Stimulated activated CD4-positive, alpha-beta T cell treated with anti-CD3 and anti-CD28 coated beads, Interleukin-12 subunit alpha, Interleukin-12 subunit beta, amount 100 ng/mL, for 4 hours (primary cell): ENCODE measurements around the gene GIGYF1.
"Not testable (repeated sequence)": the region's sequence is repeated elsewhere in the genome, so short reads cannot be mapped to it uniquely, and the experiment has no call there.

Experiments
- DNase-seq: peaks from one replicate; pipeline ENCODE4 v3.0.0-alpha.2; 2020

Gene GIGYF1, protein sequence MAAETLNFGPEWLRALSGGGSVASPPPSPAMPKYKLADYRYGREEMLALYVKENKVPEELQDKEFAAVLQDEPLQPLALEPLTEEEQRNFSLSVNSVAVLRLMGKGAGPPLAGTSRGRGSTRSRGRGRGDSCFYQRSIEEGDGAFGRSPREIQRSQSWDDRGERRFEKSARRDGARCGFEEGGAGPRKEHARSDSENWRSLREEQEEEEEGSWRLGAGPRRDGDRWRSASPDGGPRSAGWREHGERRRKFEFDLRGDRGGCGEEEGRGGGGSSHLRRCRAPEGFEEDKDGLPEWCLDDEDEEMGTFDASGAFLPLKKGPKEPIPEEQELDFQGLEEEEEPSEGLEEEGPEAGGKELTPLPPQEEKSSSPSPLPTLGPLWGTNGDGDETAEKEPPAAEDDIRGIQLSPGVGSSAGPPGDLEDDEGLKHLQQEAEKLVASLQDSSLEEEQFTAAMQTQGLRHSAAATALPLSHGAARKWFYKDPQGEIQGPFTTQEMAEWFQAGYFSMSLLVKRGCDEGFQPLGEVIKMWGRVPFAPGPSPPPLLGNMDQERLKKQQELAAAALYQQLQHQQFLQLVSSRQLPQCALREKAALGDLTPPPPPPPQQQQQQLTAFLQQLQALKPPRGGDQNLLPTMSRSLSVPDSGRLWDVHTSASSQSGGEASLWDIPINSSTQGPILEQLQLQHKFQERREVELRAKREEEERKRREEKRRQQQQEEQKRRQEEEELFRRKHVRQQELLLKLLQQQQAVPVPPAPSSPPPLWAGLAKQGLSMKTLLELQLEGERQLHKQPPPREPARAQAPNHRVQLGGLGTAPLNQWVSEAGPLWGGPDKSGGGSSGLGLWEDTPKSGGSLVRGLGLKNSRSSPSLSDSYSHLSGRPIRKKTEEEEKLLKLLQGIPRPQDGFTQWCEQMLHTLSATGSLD (N-terminal part only)

DNA sequence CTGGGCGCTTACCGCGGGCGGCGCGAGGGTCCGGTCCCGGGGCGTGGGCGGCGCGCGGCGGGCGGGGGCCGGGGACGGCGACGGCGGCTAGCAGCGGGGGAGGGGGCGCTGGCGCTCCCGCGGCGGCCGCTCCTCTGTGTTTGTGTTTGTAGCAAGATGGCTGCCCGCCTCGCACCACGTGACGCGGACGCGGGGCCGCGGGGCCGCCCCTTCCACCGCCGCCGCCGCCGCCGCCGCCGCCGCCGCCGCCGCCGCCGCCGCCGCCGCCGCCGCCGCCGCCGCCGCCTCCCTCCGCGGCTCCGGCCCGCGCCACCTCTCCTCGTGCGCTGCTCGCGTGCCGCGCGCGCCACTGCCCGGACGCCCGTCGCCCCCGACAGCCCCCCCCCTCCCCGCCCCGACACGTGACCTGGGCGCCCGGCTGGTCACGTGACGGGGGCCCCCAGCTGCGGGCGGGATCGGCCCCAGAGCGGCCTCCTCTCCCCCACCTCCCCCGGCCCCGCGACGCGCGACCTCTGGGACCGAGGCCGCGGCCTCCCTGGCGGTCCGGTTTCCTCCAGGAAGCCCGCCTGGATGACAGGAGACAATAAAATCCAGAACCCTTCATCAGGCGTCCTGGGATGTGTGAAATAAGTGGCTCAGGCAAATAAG is at the start of gene GIGYF1:
TSS of gene GIGYF1 (minus strand) at position 153 of the 648 bp plus-strand sequence. CDS start 6,012 bp downstream, outside the sequence.
- peak; percentile 67 for DNase-seq

GRCh38 chr7:100739934-100740333 is 45.9 kb upstream of the GIGYF1 start:
- no peak for DNase-seq

GRCh38 chr7:100736671-100737070 is 42.6 kb upstream of the GIGYF1 start:
- no peak for DNase-seq

DNA sequence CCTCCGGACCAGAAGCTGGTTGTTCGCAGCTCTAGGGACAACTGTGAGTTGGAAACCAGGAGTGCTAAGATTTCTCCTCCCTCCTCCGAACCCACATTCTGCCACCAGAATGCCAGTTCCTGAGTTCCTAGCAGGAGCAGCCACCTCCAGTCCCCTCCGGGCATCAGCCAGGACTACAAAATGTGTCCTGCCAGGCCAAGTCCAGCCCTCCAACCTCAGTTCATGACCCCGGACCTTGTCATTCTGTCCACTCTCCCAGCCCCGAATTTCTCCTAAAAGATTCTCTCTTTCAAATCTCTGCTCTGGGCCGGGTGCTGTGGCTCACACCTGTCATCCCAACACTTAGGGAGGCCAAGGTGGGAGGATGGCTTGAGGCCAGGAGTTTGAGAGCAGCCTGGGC is 41.7 kb upstream of the GIGYF1 start:
- DNase-seq = no peak

GRCh38 chr7:100731937-100732636 is 38.0 kb upstream of the GIGYF1 start:
- no peak for DNase-seq

DNA sequence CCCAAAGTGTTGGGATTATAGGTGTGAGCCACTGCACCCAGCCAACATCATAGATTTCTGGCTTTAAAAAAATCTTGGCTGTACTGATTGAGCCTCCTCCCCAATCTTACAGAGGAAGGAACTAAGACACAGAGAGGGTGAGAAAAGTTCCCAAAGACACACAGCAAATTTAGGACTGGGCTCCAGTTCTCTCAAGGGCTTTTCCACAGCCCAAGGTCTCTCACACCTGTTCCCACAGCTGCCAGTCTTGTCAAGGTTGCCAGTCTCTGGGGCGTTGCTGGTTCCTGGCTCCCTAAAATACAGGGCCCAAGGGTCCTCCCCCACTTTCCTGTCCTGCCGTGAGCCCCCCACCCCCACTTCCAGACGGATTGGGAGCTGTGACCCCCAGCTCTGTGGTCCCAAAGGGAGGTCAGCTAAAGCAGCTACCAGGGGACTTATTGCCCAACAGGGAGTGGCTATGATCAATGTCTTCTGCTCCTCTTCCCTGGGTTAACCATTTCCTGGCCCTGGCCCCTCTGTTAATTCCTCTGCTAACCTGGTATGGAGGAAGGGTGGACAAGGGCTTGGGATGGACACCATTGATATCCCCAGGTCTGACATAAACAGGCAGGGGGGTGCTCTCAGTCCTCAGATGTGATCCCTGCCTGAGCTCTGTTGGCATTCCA is 36.2 kb upstream of the GIGYF1 start:
- DNase-seq = no peak

DNA sequence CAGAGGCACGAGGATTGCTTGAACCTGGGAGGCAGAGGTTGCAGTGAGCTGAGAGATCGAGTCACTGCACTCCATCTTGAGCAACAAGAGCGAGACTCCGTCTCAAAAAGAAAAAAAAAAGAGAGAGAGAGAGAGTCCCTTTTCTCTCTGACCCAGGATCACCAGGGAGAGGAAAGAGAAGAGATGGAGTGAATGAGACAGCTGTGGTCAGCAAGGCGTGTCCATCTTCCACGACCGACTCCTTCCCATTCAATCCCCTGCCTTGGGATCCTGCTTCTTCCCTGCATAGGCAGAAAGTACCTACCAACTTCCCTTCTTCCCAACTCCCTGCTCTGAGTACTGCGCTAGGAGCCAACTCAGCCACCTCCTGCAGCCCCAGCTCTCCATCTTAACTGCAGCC is 34.1 kb upstream of the GIGYF1 start:
- no peak for DNase-seq

DNA sequence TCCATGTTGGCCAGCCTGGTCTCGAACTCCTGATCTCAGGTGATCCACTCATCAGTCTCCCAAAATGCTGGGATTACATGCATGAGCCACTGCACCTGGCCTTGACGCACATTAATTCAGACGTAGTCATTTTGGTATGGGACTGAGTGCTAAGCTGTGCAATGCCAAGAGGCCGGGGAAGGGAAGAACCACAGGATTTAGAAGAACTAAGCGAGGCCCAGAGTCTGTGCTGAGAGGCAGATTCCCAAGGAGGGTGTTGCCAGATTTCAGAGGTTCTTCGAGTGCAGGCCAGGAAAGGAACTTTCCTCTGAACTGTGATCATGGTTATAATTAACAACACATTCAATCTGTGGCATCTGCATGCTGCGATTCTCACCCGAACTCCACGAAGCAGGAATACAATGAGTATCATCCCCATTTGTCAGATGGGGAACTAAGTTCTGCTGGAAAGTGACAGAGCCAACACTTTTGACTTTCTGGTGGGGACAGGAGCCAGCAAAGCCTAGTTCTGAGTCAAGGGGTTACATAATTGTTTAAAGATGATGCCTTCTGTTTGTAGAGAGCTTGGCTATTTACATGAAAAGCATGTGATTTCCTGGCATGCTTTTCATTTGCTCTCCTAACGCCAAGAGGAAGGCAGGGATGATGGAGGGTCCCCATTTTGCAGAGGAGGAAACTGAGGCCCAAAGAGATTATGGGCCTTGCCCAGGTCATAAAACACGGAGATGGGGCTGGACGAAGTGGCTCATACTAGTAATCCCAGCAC is 33.1 kb upstream of the GIGYF1 start:
- no peak for DNase-seq

GRCh38 chr7:100724364-100724763 is 30.3 kb upstream of the GIGYF1 start:
- DNase-seq = not testable (repeated sequence)

- DNase-seq = no peak
Measured at GRCh38 chr7:100723732-100724275, 29.8 kb upstream of the GIGYF1 start.

GRCh38 chr7:100722480-100723212 is 28.6 kb upstream of the GIGYF1 start:
- no peak for DNase-seq

DNA sequence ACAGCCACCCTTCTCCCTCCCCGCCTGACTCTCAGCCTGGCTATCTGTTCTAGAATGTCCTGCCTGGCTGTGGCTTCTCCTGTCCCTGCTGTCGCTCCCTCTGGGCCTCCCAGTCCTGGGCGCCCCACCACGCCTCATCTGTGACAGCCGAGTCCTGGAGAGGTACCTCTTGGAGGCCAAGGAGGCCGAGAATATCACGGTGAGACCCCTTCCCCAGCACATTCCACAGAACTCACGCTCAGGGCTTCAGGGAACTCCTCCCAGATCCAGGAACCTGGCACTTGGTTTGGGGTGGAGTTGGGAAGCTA is 27.4 kb upstream of the GIGYF1 start:
- no peak for DNase-seq

GRCh38 chr7:100720671-100721504 is 26.8 kb upstream of the GIGYF1 start:
- DNase-seq = no peak

GRCh38 chr7:100720279-100720670 is 26.2 kb upstream of the GIGYF1 start, which contains the start of gene EPO:
Gene EPO, plus strand, starts transcription at chr7:100720468. Its CDS starts 513 bp downstream, at chr7:100720981.
- no peak for DNase-seq

DNA sequence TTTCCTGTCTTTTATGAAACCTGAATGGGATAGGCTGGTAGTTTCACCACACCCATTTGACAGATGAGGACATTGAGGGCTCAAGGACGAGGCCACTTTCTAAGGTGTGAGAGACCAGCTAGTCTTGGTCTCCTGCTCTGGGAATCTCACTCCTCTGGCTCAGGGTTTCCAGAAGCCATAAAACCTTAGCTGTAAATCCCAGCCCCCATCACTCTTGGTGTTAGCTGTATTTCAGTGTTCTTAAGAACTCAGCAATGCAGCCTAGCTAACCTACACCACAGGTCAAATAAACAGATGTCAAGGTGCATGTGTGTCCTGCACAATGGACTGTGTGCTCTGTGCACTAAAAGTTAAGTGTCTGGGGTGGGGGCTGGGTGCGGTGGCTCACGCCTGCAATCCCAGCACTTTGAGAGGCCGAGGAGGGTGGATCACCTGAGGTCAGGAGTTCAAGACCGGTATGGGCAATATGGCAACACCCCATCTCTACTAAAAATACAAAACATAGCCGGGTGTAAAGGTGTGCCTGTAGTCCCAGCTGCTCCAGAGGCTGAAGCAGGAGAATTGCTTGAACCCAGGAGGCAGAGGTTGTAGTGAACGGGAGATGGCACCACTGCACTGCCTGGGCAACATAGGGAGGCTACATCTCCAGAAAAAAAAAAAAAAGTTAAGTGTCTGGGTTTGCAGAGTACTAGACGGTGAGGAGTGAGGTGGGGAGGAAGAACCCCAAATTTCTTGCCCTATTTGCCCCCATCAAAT is 25.7 kb upstream of the GIGYF1 start:
- no peak for DNase-seq

DNA sequence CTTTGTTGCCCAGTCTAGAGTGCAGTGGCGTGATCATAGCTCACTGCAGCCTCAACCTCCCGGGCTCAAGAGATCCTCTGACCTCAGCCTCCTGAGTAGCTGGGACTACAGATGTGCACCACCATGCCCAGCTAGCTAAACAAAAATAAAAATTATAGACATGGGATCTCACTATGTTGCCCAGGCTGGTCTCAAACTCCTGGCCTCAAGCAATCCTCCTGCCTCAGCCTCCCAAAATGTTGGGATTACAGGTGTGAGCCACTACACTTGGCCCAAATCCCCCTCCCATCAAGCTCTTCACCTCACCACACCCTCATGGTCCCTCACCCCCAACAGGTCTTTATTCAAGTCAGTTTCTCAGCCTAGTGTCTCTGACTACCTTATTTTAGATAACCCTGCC is 23.0 kb upstream of the GIGYF1 start:
- DNase-seq = not testable (repeated sequence)

DNA sequence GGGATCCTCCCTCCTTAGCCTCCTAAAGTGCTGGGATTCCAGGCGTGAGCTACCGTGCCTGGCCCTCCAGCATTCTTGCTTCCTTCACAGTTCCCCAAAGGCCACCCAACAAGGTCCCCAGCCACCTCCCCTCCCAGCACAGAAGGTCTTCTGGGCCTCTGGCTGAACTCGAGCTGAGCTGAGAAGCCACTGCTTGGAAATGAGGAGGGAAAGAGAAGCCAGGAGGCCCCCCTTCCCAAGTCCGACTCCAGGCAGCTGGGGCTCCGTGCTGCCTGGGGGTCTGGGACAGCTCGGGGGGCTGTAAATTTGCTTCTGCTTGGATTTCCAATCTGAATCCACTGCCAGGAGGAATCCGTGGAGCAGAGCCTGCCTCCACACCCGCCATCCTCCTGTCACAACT is 20.7 kb upstream of the GIGYF1 start:
- no peak for DNase-seq

DNA sequence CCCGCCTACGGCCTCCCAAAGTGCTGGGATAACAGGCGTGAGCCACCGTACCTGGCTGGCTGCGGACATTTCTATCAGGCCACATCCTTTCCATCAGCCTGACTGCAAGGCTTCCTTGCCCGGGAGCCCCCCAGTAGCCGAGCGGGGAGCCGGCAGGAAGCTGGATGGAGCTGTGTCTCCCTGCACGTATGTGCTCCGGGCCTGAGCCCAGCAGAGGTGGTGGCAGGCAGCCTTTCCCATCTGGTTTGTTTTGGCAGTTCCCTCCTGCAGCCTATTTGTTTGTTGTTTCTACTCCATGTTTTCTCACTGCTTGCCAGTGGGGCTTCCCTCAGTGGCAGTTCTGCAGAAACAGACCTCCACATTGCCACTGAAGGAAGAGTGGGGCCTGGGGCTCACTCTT is 17.3 kb upstream of the GIGYF1 start:
- DNase-seq = no peak

GRCh38 chr7:100710452-100710851 is 16.4 kb upstream of the GIGYF1 start:
- no peak for DNase-seq
